NCI-H2029 (cell line): ENCODE results near the gene NDE1.
A peak's percentile ranks its signal among the peaks of the same experiment; 100 is the strongest.

Source experiments
- DNase-seq: peaks from one replicate; lab custom pipeline; 2025; lab: John Stamatoyannopoulos, UW

The NDE1 gene

GRCh38 chr16:15770107-15770506 lies 120.1 kb downstream of the NDE1 start:
- no peak for DNase-seq

GRCh38 chr16:15770512-15770911 lies 120.5 kb downstream of the NDE1 start:
- DNase-seq, result no peak

- no peak for DNase-seq
These were observed 121.6 kb downstream of the NDE1 start for GRCh38 chr16:15771694-15772093.

GRCh38 chr16:15772579-15773293 lies 122.7 kb downstream of the NDE1 start:
- no peak for DNase-seq

- no peak for DNase-seq
These were observed 123.9 kb downstream of the NDE1 start for GRCh38 chr16:15773968-15774367.

GRCh38 chr16:15775209-15775608 lies 125.2 kb downstream of the NDE1 start:
- DNase-seq, result peak; percentile 9

GRCh38 chr16:15775663-15776304 lies 125.7 kb downstream of the NDE1 start:
- no peak for DNase-seq
